IPS DF 4.7 (cell line): ENCODE results near the gene APH1A.
"Not testable (repeated sequence)": the region's sequence is repeated elsewhere in the genome, so short reads cannot be mapped to it uniquely, and the experiment has no call there.

Source experiments
- DNase-seq: peaks from one replicate; pipeline ENCODE4 v3.0.0-alpha.2; 2013; ENCODE audit warnings: low spot score; ENCODE audit errors: extremely low read depth

Gene APH1A

DNA sequence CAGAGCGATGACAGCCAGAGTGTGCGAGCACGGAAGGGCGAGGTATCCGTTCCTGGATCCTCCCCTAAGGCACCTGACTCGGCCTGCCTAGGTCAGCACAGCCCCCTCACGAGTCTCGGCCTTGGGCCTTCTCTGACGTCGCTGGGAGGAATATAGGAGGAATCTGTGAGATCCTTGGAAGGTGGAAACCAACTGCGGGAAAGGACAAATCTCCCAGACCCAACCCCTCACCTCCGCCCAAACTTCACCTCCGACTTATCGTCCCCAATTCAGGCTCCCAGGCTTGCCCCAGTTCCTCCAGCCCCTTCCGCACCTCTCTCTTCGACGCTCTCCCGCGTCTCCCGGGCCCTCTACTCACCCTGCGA lies 494 bp downstream of the APH1A start:
- no peak for DNase-seq

DNA sequence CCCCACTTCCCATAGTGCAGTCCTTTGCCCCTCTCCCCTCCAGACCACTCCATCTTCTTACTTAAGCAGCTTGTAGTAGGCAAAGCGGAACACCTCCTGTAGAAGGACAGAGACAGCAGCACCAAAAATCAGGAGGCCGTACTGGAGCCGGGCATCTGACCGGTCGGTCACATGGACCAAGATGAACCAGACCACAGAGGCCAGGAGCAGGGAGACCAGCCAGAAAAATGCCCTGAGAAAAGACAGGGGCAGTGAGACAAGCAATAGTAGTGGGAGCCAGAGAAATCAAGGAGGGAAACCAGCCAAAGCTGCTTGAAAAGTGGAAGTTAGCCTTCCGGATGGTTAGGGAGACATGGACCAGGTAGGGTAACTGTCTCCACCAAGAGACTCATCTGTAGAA lies 920 bp downstream of the APH1A start:
- no peak for DNase-seq

DNA sequence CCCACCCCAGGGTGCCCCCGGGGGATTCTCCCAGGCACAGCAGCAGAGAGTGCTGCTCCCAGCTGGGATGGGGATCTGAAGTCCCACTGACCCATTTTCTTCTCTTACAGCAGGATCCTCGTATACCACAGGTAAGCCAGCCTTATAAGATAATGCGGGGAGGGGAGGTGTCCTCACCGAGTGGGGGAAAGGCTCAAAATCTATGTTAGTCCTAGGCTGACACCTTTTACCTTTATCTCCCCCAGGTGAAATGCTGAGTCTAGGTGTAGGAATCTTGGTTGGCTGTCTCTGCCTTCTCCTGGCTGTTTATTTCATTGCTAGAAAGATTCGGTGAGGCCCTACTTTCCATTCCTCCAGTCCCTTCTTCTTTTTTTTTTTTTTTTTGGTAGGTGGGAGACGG lies 5.3 kb downstream of the APH1A start:
- DNase-seq = no peak

DNA sequence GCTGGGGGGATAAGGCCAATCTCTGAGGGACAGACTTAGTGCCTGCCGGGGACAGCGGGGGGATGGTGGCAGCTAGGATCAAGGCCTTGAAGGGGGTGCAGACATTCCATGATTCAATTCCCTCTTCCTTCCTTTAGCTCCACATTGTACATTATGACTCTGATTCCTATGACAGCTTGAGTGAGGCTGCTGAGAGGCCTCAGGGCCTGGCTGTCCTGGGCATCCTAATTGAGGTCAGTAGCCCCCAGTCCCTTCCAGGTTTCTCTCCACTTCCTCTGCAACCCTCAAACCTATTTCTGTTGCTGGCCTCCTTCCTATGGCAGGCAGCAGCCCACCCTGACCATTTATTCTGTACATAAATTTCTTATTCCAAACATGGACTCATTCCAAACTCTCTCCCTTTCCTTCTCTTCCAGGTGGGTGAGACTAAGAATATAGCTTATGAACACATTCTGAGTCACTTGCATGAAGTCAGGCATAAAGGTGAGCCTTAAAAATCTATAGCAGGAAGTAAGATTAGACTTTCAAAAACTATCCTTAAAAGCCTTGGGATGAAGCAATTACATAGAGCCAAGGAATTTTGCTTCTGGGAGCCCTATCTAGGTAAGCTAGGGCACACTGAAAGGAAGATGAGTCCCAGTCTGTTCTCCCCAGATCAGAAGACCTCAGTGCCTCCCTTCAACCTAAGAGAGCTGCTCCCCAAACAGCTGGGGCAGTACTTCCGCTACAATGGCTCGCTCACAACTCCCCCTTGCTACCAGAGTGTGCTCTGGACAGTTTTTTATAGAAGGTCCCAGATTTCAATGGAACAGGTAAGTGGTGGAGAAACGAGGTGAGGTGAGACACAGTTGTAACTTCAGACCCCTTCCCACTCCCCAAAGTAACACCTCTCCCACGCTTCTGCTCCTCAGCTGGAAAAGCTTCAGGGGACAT lies 6.2 kb downstream of the APH1A start:
- no peak for DNase-seq

DNA sequence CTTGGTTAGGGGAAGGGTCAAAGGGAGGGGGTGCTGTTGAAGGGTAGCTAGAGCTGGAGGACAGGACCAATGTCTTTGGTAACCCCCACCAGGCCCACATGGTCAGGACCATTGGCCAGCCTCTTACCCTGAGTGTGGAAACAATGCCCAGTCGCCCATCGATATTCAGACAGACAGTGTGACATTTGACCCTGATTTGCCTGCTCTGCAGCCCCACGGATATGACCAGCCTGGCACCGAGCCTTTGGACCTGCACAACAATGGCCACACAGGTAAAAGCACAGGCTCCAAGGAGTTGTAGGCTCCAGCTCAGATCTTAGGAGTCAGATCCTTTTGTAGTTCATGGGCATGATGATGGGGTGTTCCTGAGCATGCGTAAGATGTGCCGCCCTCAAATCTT lies 7.4 kb downstream of the APH1A start:
- no peak for DNase-seq

DNA sequence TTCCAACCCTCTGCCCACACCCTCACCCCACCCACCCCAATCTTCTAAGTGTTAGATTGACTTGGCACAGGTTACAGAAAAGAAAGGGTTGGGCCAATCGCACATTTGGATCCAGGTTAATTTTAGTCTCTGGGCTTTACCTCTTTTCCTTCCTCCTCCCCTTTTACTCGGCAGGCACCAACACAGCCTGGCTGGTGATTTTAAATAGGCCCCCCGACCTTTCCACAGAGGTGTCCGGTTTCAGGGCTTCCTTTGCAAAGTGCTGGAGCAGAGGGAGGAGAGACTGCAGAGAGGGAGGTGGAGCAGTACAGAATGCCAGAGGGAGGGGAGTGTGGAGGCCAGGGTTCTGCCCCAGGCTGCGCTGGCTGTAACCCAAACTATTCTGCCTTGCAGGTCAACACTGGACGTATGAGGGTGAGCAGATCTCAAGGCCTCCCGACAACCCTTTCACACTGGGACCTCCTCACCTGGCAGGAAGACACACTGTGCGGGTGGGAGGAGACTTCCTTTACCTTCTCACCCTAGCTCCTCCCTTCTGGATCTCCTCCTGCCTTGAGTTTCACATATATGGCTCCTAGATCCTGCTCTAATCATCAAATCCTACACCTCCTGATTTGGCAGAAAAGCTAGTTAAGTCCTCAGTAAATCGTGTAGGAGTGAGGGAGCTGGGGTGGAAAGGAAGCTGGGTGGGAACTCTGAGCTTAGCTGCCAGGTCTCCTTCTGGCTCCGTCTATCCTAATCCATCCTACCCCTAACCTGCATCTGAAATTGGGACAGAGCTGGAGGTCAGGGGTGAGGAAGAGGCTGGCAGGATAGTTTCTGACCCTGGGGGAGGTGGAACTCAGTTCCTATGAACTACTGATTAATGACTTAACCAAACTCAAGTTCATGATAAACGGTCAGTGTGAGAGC lies 8.8 kb downstream of the APH1A start:
- DNase-seq = no peak

DNA sequence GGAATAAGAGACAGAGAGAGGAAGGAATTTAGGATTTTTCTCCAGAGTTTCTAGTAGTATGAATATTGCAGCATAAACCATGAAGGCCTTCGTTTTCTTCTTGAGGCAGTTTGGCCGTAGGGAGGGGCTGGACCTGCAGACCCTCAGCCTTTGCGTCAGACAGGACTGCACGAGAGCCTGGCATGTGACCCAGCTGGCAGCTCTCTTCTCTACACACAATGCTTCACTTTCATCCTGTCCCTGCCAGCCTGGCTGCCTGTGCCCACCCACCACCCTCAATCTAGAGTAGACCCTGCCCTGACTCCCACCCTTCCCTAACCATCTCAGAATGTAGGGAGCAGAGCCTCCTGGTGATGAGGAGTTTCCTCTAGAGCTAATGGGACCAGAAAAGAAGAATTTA lies 9.6 kb downstream of the APH1A start:
- DNase-seq = no peak

DNA sequence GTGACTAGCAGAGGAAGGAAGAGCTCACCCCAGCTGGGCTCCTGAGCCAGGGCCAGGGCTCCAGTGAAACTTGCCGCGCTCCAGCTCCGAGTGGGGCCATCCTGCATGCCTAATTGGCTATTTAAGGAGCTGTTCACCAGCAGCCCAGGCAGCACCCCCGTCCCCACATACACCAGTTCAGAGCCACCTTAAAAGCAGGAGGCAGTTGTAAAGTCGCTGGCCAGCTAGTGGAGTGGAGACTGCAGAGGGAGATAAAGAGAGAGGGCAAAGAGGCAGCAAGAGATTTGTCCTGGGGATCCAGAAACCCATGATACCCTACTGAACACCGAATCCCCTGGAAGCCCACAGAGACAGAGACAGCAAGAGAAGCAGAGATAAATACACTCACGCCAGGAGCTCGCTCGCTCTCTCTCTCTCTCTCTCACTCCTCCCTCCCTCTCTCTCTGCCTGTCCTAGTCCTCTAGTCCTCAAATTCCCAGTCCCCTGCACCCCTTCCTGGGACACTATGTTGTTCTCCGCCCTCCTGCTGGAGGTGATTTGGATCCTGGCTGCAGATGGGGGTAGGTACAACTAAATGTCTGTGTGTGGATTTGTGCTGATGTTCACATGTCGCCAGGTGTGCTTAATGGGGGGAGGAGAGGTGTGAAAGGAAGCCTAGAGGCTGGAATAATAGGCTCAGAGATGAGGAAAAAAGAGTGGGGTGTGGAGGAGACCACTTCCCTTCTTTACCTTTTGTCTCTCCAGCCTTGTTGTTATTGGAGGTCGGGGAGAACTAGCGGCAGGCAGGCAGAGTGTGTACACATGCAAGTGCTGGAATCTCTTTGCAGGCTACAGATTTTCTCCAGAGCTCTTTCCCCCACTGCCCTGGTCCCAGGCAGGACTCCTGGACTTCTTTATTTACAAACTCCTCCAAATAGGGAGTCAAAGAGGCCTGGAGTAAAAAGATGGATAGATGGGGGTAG lies 10.9 kb downstream of the APH1A start, which contains the start of gene CA14:
CA14 (plus strand) TSS at position 151 of the 962 bp plus-strand sequence; CDS start at position 506, 355 bp downstream.
- no peak for DNase-seq

DNA sequence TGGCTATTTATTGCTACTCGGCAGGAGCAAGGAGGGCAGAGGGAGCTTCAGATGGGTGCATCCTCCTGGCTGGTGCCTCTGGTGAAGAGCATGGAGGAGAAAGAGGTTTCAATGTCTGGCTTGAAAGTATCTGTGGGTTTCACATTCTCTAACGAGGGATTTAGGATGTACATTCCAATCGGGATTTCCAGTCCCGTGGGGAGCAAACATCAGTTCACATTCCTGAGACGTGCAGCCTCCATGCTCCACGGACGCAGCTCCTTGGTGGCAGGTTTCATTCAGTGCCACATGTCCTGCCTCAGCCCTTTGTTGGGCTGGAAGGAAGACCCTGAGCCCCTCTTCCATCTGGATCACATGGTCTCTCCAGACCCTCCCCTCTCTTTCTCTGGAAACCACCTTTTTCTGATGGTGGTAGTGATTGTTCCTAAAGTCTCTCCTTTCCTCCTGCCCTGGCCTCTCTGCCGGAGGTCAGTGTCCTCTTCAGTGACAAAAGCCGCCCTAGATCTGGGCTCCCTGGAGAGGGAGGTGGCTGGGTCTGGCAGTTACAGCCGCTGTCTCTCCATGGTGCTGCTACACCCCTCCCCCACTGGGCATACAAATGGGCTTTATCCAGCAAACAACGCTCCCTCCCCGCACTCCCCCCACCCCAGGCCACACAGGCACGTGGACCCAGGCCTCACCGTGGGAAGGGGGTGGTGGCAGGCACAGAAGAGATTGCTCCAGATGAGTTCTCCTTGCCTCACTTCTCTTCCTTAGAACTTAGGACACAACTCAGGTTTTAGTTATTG lies 12.1 kb downstream of the APH1A start:
- no peak for DNase-seq

DNA sequence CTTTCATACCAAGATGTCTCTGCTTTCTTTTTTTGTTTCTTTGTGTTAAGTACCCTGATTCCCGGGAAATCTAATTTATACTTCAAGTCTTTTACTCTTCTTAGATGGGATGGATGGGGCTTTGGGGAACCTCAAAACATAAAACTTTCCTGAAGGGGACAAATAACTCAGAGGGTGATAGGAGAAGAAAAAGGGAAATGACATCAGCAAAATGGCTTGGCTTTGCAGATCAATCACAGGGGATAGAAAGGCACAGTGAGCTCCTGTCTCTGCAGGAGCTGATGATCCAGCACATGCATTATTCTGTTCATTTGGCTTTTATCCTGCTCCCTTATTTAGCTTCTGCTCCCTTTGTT lies 12.6 kb downstream of the APH1A start:
- DNase-seq = no peak

DNA sequence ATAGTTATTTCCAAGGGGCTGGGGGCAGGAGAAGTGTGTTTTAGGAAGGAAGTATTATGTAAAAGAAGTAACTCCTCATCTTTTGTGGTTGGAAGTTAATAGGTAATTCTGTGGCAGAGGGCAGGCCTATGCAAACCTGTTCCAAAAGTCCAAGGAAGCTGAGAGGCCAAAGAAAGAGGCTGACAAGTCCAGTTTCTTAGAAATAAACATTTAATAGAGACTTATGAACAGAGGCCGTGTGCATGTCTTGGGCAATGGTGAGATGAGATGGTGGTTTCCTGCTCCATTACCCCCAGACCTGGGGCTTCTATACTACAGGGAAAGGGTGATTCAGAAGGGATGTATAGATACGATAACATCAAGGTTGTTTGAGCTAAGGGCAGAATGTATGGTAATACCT lies 18.9 kb downstream of the APH1A start:
- DNase-seq = no peak

DNA sequence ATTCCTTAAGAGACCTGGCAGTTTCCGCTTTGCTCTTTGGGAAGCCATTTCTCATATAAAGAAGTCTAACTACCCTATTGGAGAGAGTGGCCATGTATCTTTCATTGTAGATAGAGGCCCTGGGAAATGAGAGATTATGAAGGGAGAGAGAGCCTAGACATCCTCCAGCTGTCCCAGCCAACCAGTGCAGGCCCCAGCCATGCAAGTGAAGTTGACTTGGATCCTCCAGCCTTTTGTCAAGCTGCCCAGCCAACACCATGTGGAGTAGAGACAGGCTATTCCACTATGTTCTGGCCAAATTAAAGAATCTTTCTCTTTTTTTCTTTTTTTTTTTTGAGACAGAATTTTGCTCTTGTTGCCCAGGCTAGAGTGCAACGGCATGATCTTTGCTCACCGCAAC lies 25.8 kb downstream of the APH1A start:
- no peak for DNase-seq

DNA sequence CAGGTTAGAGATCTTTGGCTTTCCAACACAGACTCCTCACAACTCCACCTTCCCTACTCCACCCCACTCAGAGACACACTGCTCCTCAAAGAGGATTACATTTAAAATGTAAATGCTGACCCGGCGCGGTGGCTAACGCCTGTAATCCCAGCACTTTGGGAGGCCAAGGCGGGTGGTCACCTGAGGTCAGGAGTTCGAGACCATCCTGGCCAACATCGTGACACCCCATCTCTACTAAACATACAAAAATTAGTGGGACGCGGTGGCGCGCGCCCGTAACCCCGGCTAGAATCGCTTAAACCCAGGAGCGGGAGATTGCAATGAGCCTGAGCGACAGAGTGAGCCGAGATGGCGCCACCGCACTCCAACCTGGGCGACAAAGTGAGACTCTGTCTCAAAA lies 31.1 kb downstream of the APH1A start:
- DNase-seq = no peak

DNA sequence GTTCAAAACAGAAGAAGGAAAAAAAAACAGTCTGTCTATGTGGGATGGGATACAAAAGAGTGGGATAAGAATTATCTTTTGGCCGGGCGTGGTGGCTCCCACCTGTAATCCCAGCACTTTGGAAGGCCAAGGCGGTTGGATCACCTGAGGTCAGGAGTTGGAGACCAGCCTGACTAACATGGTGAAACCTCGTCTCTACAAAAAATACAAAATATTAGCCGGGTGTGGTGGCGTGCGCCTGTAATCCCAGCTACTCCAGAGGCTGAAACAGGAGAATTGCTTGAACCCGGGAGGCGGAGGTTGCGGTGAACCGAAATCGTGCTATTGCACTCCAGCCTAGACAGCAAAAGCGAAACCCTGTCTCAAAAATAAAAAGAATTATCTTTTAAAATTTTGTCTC lies 31.6 kb downstream of the APH1A start:
- not testable (repeated sequence) for DNase-seq

DNA sequence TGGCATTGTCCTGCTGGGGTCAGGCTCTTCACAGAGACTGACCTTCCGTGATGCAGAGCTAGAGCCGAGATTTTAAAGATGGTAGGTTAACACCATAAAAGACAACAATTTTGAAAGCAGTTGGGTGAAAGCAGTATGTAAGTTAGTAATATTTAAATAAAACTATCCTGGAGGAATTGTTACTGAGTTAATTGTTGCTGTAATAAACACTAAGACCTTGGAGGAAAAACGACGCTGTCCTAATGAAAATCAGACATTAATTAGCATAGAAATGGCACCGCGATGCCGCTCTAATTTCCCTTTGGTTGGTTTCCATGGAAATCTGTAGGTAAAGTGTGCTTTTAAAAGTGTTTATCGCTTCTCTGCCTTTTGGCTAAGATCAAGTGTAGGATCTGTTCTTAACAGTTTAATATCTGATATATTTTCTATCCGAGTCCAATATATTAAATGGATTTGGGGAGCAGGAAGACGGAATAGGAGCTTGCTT lies 32.2 kb downstream of the APH1A start:
- DNase-seq = no peak

DNA sequence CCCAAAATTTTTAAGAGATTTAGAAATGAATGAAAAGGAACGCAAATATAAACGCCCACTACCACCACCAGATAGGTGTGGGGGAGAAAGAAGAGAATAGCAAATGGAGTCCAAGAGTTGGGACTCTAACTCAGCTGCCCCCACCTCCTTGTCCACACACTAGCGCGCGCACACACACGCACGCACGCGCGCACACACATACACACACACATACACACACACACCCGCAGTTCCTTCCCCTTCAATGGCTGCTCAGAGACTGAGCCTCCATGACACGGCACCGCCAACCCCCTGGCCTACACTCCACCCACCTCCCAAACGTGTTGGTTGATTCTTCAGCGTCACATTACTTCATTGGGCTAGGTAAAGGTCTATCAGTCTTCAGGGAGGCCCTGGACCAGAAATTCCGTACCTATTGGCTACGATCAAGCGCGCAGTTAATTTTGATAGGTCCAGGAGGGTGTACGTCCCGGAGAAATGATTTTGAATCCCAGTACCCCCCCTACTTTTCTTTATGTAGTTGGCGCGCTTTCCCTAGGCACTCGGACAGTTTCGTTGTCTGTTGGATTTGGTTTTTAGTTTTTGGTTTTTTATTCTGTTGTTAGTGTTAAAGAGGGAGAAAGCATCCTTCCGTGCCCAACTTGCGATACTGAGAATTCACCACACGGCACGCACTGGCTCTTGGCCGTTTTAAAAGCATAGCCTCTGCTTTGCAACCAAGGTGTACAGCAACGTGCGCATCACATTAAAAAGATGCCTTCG lies 32.8 kb downstream of the APH1A start, which contains the start of gene ANP32E:
ANP32E (minus strand) TSS at position 261 of the 762 bp plus-strand sequence. CDS start 326 bp downstream, outside the sequence.
- peak; percentile 99 for DNase-seq

DNA sequence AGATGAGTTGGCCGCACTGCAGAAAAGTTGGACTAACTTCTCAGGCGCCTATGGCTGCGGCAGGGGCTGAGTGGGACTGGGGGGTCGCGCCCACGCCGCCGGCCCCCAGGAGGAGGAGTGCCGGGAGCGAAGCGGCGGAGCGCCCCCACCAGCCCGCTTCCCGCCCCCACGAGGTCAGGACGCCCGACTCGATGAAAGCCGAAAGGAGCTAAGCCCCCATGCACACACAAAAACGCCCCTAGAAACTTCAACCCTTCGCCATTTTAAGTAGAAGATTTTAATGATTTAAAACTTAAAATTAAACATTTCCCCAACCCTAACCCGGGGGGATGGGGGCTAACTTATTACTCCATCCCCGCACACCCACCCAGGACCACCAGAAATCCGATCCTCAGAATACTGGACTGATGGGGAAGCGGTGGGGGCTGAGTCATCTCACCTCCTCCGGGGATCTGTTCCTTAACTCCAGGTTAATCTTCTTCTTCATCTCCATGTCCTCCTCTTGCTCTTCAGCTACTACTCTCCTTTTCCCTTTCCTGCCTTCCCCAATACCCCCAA lies 33.4 kb downstream of the APH1A start:
- no peak for DNase-seq

DNA sequence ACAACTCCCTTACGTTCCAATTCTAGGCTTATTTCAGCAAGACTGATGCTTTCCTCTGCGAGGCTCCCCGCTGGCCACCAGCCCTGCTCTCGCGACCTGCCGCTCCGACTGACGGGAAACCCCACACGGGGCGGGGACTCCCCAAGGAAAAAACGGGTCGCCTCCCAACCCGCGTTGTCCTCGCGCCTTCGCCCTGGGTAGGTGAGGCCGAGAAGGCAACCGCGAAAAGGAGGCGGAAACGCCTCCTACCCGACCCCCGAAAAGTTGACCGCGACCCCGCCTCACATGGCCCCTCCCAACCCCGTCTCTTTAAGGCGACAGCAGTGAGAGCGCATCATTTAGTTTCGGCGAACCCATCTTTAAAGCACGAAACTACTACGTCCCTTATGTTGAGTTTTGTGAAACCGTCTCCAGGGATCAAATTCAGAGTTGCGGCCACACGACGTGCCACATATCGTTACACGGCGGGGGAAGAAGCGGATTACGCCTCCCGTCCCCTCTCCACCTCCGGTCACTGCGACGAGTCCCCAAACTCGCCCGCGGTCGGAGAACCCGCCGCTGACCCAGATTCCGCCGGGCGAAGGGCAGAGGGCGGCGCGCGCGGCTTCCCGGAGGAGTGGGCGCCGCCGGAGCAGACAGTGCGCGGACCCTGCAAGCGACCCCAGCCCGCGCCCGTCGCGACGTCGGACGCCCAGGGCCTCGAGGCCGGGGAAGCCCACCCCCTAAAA lies 34.1 kb downstream of the APH1A start:
- DNase-seq = no peak

DNA sequence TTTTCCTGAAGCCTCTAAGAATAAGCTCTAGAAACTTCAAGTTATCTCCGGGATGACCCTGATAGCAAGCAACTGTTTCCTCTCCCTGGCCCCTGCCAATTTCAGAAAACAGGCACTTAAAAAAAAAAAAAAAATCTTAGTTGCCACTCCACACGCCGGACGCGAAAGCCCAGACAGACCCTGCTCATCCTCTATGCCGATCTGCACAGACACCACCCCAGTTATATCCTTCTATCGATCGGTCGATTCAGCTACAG lies 34.6 kb downstream of the APH1A start:
- no peak for DNase-seq
